Measurements from ENCODE around the gene PKN1. TPM values are rescaled to one million over a fixed set of nuclear protein-coding genes. Genes with fewer than 3 reads are reported as not detected.

Gene PKN1
- total RNA-seq, 2 donors from 2014 or later: 135 to 173 TPM

DNA sequence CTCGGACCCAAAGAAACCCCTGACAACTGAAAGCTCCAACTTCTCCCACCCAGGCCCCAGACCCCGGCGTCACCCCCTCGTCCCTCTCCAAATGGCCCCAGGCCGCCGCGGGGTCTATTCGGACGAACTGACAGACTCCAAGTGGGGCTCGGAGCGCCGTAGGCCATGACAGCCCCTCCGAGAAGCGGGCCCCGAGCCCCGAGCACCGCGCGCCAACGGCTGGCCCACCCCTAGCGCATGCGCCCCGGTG is 14.3 kb upstream of the PKN1 start:
- no peak for DNase-seq (ENCODE audit: low spot score)
- intact Hi-C loops (cut with DNase I): loop anchor here in 1 of 2 donors (10.0 kb wide), 1 partner anchor 54 kb away; no protein-coding TSS in a partner anchor

DNA sequence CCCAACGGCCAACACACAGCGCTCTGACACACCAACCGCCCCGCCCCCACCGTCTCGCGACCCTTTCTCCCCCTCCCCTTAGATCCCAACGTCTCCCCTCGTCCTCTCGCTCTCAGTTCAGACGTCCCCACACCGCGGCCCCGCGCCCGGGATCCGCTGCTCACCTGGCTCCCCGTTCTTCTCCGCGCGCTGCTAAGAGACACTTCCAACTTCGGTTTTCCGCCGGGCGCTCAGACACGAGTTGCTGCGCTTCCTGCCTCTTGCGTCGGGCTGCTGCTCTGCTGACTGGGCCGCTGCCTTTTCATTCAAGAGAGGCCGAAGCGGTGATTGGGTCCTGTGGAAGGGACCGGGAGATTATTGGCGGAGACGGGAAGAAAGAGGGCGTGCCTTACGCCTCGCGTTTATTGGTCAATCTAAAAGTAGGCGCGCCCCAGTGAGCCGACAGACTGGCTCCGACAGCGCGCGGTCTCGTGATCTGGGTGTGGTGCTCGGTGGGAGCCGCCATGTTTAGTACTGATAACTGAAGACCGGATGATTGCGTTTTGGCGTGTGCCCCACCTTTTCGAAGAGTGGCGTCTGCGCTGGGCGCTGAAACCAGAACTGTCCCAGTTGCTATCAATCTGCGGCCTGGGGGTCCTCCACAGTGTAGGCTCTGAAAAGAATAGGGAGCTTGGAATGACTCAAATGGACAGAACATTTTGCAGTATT is 13.8 kb upstream of the PKN1 start, which contains the start of gene DDX39A:
DDX39A (minus strand) TSS at position 236 of the 708 bp plus-strand sequence. CDS start 6,121 bp downstream, outside the sequence.
- intact Hi-C loops (cut with DNase I): loop anchor here in 1 of 2 donors (10.0 kb wide), 1 partner anchor 54 kb away; no protein-coding TSS in a partner anchor
- DNase-seq (ENCODE audit: low spot score): peak; percentile 99

DNA sequence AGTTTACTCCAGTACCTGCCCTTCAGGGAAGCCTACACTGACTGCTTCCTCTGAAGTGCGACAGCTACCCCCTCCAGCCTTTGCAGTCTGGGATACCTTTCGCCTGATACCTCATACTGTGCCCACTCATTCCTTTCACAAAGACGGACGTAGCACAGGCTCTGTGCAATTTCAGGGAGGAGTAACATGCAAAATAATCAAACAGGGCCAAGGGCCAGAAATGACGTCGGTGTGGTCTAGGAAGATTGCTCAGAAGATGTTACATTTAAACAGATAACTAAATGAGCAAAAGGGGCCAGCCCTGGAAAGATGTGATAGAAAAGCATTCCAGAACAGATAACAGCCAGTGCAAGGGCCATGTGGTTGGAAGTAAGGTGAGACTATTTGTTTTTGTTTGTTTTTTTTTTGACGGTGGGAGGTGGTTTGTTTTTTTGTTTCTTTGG is 7.4 kb upstream of the PKN1 start:
- intact Hi-C loops (cut with DNase I): no loop called here
- no peak for DNase-seq (ENCODE audit: low spot score)

DNA sequence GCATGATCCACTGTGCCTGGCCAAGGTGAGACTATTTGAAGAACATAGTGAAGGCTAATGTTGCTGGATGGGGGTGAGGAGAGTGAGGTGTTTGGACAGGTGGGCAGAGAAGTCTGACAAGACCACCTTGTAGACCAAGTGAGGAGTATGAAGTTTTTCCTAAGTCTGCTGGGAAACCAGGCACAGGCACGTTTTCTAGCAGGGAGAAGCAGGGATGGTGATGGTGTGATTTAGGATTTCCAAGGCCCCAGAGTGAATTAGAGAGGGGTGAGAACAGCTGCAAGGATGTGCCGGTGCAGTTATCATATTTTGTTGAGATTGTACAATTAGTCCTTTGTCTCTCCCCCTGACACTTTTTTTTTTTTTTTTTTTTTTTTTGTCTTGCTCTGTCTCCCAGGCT is 5.6 kb upstream of the PKN1 start:
- no peak for DNase-seq (ENCODE audit: low spot score)
- intact Hi-C loops (cut with DNase I): loop anchor here in 1 of 2 donors (1.0 kb wide), 1 partner anchor 32 kb away; no protein-coding TSS in a partner anchor

DNA sequence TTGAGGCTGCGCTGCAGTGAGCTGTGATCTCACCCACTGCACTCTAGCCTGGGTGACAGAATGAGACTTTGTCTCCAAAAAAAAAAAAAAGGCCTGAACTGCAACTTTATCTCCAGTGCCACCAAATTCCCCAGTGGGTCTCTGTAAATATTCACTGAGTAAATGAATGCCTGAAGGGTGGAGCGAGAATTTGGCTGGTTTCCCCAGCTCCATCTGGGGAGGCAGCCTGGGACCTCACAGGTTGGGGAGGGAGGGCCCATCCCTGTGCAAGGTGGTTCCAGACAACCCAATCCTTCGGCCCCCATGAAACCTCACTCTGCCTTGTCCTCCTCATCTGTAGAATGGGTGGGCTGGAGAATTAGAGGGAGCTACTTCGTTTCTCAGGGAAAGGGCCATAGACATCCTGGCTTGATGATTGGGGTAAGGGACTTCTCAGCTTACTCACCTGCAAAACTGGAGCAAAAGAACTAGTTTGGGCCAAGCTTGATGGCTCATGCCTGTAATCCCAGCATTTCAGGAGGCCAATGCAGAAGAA is 4.2 kb upstream of the PKN1 start:
- DNase-seq (ENCODE audit: low spot score): no peak
- intact Hi-C loops (cut with DNase I): no loop called here

DNA sequence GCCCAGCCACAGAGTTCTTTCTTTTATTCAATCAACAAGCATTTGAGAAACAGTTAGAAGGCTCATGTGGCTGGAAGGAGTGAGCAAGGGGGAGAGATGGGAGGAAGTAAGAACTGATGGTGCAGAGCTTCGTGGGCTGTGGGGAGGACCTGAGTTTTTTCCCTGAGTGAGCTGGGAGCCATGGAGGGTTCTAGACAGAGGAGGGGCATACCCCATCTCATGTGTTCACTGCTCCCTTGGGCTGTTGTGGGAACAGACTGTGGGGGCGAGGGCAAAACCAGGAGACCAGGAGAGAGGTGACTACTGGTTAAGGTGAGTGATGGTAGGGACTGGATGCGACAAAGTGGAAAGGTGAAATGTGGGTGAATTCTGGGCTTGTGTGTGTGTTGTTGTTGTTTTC is 2.4 kb upstream of the PKN1 start:
- no peak for DNase-seq (ENCODE audit: low spot score)
- intact Hi-C loops (cut with DNase I): no loop called here

DNA sequence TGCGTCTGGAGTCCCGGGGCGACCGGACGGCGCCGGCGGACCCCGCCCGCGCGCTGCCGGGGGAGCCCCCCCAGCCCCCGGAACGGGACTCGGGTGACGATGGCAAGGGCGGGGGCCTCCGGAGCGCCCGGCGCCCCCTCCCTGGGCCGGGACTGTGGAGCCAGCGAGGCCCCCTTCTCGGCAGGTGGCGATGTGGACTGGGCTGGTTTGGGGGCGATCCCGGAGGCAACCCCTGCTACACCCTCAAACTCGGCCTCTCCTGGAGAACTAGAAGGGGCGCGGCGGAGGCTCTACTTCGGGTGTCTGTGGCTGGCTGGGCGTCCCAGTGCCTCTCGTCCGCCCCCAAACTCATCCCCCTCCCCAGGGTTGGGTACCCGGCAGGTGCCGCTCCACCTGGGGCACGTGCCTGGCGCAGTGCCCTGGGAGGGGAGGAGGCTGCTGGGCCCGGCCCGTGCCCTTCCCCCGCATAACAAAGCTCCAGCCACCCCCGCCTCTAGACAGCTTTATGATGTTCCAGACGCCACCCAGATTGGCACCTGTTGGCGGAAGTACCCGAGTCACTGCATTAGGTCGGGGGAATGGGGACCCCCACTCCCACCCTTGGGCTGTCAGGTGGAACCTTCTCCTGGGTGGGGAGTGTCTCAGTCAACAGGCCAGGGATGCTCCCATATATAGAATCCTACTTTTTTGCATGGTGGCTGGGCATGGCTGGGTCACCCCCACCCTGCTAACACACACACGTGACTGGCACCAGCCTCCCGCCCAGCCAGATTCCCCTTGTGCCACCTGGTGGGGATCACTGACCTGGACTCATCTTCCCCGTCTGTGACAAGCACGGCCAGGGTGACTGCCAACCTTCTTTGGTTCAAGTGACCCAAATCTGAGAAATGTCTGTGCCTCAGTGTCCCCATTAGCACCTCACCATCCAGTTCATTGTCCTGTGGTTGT is 722 bp downstream of the PKN1 start:
- intact Hi-C loops (cut with DNase I): no loop called here

DNA sequence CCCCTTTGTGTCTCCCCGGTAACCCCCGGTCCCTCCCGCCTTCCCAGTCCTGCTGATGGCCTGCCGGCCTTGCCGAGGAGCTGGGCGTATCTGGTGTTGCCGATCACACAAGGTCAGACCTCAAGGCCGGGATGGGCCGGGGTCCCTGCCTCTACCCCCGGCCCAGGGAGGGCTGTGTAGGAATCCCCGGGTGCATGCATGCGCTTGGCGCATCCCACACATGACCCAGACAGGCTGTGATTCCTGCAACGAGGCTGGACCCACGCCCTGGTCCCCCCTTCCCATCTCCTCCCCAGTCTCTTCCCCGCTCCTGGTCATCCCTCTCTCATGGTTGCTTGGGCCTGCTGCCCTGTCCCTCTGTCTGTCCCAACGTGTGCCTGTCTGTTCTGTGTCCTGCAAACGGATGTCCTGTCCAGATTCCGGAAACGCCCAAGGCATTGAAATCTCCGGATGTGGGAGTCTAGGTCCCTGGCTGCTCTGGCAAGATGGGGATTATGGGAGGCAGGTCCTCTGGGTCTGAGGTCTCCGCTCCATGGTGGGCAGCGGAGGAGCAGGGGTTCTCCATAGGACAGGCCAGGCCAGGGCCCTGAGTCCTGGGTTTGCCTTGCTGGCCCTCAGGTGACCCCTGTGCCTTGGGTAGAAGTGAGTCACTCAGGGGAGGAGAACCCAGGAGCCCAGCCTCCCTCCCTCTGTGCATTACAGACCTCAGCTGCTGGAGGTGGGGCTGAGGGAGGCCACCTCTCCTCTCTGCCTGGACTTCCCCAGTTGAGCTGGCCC is 1.6 kb downstream of the PKN1 start:
- intact Hi-C loops (cut with DNase I): no loop called here
- DNase-seq (ENCODE audit: low spot score): peak; percentile 92

More for the DNA sequence above, 722 bp downstream of the PKN1 start:
- DNase-seq (ENCODE audit: low spot score): no peak

DNA sequence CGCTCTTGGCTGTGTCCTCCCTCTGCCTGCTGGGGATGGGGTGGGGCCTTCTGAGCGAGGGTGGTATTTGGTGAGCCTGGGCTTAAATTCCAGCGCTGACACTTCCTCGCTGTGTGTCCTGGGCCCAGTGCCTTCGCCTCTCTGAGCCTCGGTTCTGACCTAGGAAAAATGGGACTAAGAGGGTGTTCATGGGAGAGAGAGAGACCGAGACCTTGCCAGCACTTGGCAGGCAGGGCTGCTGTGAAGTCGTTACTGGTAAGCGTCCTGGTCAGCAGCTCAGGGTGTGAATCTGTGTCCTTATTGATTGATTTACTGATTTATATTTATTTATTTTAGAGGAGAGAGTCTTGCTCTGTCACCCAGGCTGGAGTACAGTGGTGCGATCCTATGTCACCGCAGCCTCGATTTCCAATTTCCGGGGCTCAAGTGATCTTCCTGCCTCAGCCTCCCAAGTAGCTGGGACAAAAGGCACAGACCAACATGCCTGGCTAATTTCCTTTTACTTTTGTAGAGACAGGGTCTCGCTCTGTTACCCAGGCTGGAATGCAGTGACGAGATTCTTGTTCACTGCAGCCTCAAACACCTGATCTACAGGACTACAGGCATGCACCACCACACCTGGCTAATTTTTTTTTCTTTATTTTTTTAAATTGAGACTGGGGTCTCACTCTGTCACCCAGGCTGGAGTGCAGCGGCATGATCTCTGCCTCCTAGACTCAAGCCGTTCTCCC is 2.4 kb downstream of the PKN1 start:
- intact Hi-C loops (cut with DNase I): no loop called here
- DNase-seq (ENCODE audit: low spot score): no peak

DNA sequence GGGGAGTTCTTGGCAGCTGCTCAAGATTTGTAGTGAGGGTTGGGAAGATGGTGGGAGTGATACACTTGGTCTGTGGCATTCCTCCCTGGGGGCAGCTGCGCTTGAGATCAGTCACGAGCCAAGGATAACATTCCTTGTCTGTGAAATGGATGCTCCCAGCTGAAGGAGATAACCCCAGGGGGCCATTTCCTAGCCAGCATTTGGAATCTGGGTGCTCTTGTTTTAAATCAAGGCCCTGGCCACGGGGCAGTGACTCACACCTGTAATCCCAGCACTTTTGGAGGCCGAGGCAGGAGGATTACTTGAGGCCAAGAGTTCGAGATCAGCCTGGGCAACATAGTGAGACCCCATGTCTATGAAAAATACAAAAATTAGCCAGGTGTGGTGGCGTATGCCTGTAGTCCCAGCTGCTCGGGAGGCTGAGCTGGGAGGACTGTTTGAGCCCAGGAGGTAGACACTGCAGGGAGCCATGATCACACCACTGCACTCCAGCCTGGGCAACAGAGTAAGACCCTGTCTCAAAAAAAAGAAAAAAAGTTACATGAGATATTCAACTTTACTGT is 4.6 kb downstream of the PKN1 start:
- intact Hi-C loops (cut with DNase I): no loop called here
- no peak for DNase-seq (ENCODE audit: low spot score)

DNA sequence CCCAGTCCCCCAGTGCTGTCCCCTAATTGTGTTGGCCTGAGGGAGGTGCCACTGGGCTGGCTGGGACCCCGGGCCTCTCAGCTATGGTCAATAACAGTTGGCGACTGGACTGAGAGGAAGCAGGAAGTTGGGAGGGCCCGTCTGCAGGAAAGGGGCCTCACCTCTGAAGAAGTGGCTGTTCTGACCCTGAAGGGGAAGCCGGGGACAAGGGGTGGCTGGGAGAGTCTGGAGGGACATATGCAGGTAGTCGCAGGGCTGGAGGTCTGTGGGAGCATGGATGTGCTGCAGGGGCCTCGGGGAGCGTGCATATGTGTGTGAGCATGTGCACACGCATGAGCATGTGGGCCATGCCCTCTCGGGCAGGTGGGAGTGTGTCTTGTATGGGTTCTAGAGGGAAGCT is 5.9 kb downstream of the PKN1 start:
- intact Hi-C loops (cut with DNase I): no loop called here
- DNase-seq (ENCODE audit: low spot score): no peak

DNA sequence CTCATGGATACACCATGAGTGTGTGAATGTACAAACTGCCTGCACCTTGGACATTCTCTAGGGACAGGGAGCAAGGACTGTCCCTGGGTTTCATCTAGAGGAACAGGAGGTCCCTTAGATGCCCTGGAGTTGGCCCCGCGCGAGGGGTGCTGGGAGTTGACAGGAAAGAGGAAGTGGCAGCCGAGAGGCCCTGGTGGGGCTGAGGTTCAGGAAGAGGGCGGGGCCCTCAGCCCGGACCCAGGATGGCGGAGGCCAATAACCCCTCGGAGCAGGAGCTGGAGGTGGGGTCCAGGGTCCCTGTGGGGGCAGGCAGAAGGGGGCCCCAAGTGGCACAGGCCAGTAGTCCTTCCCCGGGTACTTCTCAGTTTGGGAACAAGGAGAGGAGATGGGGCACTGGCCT is 6.9 kb downstream of the PKN1 start:
- peak; percentile 94 for DNase-seq (ENCODE audit: low spot score)
- intact Hi-C loops (cut with DNase I): no loop called here

DNA sequence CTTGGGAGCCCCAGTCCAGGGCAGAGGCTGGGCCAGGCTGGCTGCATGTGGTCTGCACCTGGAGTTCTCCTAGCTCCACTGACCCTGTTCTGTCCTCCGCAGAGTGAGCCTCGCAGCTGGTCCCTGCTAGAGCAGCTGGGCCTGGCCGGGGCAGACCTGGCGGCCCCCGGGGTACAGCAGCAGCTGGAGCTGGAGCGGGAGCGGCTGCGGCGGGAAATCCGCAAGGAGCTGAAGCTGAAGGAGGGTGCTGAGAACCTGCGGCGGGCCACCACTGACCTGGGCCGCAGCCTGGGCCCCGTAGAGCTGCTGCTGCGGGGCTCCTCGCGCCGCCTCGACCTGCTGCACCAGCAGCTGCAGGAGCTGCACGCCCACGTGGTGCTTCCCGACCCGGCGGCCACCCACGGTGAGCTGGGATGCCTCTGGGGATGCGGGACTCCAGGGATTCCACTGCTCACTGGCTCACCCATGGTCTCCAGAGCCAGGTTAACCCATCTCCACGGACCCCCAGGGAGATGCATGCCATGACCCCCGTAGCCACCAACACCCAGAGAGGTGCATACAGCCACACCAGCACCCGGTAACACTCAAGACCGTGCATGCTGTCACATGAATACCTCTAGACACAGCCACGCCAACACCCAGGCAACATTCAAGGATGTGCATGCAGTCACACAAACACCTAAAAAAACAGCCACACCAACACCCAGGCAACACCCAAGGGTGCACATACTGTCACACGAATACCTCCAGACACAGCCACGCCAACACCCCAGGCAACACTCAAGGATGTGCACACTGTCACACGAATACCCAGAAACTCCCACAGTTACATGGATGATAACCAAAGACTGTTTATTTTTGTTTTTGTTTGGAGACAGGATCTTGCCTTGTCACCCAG is 8.2 kb downstream of the PKN1 start:
- intact Hi-C loops (cut with DNase I): no loop called here
- DNase-seq (ENCODE audit: low spot score): no peak

DNA sequence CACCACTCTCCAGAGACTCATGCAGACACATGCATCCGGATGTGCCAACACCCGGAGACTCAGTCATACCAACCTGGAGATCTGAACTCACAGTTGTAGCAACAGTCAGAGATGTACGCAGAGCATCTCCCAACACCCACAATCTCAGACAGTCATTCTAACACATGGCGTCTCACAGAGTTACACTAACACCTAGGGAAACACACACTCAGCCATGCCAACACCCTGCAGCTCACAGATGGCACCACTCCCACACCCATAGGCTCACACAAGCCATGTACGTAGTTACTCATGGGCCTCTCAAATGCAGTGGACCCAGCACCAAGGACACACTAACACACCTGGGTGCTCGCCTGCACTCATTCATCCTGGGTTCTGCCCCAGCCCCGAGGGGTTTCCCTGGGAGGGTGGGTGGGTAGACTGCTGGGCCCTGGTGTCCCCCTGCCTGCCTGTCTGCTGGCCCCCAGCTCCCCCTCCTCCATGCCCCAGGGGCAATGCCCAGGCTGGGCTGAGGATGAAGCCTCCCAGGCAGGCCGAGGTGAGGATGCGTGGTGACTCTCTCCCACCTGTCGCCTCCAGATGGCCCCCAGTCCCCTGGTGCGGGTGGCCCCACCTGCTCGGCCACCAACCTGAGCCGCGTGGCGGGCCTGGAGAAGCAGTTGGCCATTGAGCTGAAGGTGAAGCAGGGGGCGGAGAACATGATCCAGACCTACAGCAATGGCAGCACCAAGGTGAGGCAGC is 10.0 kb downstream of the PKN1 start:
- intact Hi-C loops (cut with DNase I): no loop called here
- DNase-seq (ENCODE audit: low spot score): no peak

DNA sequence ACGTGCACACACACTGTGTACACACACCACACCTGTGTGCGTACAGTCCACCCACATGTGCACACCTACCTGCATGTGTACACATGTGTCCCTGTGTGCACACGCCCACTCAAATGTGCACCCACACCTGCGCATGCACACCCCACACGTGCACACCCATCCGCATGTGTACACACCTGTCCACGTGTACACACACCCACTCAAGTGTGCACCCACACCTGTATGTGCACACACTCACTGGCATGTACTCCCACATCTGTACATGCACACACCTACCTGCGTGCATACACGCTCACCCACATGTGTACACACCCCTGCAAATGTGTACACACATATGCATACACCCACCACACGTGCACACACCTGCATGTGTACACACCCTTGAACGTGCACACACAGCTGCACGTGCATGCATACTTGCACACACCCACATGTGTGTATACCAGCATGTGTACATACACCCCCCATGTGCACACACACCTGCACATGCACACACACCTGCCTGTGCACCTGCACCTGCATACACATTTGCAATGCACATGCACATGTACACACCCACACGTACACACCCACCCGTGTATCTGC is 10.6 kb downstream of the PKN1 start:
- intact Hi-C loops (cut with DNase I): no loop called here
- no peak for DNase-seq (ENCODE audit: low spot score)

DNA sequence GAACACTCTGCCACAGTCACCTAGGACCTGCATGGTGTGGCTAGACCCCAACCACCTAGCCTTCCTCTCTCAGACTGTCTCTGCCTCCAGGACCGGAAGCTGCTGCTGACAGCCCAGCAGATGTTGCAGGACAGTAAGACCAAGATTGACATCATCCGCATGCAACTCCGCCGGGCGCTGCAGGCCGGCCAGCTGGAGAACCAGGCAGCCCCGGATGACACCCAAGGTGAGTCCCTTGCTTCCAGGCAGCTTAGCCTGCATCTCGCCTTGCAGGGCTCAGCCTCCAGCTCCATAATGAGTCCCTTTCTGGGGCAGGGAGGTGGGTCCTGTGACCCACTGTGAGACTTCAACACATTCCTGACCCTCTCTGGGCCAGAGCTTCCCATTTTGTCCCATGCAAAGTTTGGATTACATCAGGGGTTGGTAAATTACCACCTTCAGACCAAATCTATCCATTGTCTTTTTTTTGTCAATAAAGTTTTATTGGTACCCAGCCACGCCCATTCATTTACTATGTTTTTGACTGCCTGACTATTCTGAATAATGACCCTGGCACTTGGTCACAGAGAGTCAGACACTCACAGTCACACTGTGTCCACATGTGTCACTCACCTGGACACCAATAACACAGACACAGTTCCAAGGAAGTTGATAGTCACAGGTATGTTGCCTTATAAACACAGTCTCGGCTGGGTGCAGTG is 13.4 kb downstream of the PKN1 start:
- no peak for DNase-seq (ENCODE audit: low spot score)
- intact Hi-C loops (cut with DNase I): no loop called here
